ELF-1 (cell line): ENCODE results near the gene KRTAP10-4.
"Not testable (repeated sequence)": the region's sequence is repeated elsewhere in the genome, so short reads cannot be mapped to it uniquely, and the experiment has no call there.

Experiments used
- DNase-seq: peaks from one replicate; pipeline ENCODE4 v3.0.0-alpha.2; 2016; ENCODE audit warnings: low read depth, low spot score

The KRTAP10-4 gene

GRCh38 chr21:44599264-44600029 lies 25.9 kb downstream of the KRTAP10-4 start:
- no peak for DNase-seq

- not testable (repeated sequence) for DNase-seq
Measured at GRCh38 chr21:44600118-44600978, 26.8 kb downstream of the KRTAP10-4 start, which contains the start of gene KRTAP10-7. Gene KRTAP10-7 (plus strand): TSS chr21:44600597. CDS start chr21:44600622, 25 bp downstream.

GRCh38 chr21:44601091-44601490 lies 27.6 kb downstream of the KRTAP10-4 start:
- not testable (repeated sequence) for DNase-seq

GRCh38 chr21:44601596-44602462 lies 28.3 kb downstream of the KRTAP10-4 start:
- DNase-seq = no peak

- DNase-seq = no peak
Measured at GRCh38 chr21:44602463-44602850, 28.9 kb downstream of the KRTAP10-4 start.

GRCh38 chr21:44603109-44603875 lies 29.8 kb downstream of the KRTAP10-4 start:
- no peak for DNase-seq

- no peak for DNase-seq
Measured at GRCh38 chr21:44603911-44604310, 30.4 kb downstream of the KRTAP10-4 start.

GRCh38 chr21:44606495-44606894 lies 33.0 kb downstream of the KRTAP10-4 start:
- DNase-seq = no peak

- DNase-seq = no peak
Measured at GRCh38 chr21:44609193-44609592, 35.7 kb downstream of the KRTAP10-4 start.

GRCh38 chr21:44610157-44610843 lies 36.8 kb downstream of the KRTAP10-4 start:
- not testable (repeated sequence) for DNase-seq

- DNase-seq = no peak
Measured at GRCh38 chr21:44611551-44611950, 38.0 kb downstream of the KRTAP10-4 start.

- no peak for DNase-seq
Measured at GRCh38 chr21:44612029-44612486, 38.5 kb downstream of the KRTAP10-4 start, which contains the start of gene KRTAP10-8. Gene KRTAP10-8 (plus strand): TSS chr21:44612079. CDS start chr21:44612101, 22 bp downstream.

GRCh38 chr21:44612669-44613229 lies 39.2 kb downstream of the KRTAP10-4 start:
- DNase-seq = no peak

- no peak for DNase-seq
Measured at GRCh38 chr21:44613386-44614155, 40.0 kb downstream of the KRTAP10-4 start.

- DNase-seq = no peak
Measured at GRCh38 chr21:44614161-44614631, 40.7 kb downstream of the KRTAP10-4 start.

GRCh38 chr21:44614961-44615391 lies 41.4 kb downstream of the KRTAP10-4 start:
- no peak for DNase-seq

GRCh38 chr21:44615466-44615865 lies 41.9 kb downstream of the KRTAP10-4 start:
- no peak for DNase-seq

GRCh38 chr21:44615911-44616590 lies 42.5 kb downstream of the KRTAP10-4 start:
- DNase-seq = no peak
